ENCODE data around the gene PLEKHA1.

PLEKHA1 gene

DNA sequence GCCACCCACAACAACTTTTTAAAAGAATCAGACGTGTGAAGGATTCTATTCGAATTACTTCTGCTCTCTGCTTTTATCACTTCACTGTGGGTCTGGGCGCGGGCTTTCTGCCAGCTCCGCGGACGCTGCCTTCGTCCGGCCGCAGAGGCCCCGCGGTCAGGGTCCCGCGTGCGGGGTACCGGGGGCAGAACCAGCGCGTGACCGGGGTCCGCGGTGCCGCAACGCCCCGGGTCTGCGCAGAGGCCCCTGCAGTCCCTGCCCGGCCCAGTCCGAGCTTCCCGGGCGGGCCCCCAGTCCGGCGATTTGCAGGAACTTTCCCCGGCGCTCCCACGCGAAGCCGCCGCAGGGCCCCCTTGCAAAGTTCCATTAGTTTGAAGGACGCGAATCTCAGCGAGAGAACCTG lies 86.4 kb downstream of the PLEKHA1 start:
- H3K9ac ChIP-seq (ENCODE audit: low read depth, low read length, poor library complexity) = peak overlapping the region; percentile 10
- peak overlapping the region; percentile 39 for H2AK5ac ChIP-seq (ENCODE audit: low read depth, low read length)
- peaks cover 7 to 25% of the 10 kb centered on the region in 2 donors for H3K4me1 ChIP-seq (ENCODE audit: control insufficient read depth in 2 of 2, insufficient read depth in 1 of 2, low read depth in 1 of 2, low read length in 2 of 2)
- H4K8ac ChIP-seq (ENCODE audit: low read depth, low read length) = no peak overlapping the region
- no peak overlapping the region for H3K14ac ChIP-seq (ENCODE audit: low read length)
- H2BK15ac ChIP-seq (ENCODE audit: low read length) = no peak overlapping the region
- peak overlapping the region; percentile 67 for H3K18ac ChIP-seq (ENCODE audit: low read length)
- H3K36me3 ChIP-seq (replicated peaks in 1 of 2; ENCODE audit: control insufficient read depth in 2 of 2, insufficient read depth in 2 of 2, low read length in 2 of 2) = no peaks in the 10 kb centered on the region
- peaks cover 11 to 59% (median 14%) of the 10 kb centered on the region in 3 experiments for H3K27me3 ChIP-seq (ENCODE audit: control insufficient read depth in 3 of 3, insufficient read depth in 3 of 3, low read depth in 1 of 3, low read length in 3 of 3)
- H3K79me1 ChIP-seq (ENCODE audit: low read depth, low read length) = no peaks in the 10 kb centered on the region
- H3K9me3 ChIP-seq (replicated peaks in 1 of 2; ENCODE audit: control insufficient read depth in 2 of 2, insufficient read depth in 1 of 2, low read depth in 1 of 2, low read length in 2 of 2) = no peaks in the 10 kb centered on the region
- H3K4me3 ChIP-seq (ENCODE audit: low read length in 2 of 2) = peak overlapping the region; percentile 67 to 74
- H3K4me2 ChIP-seq (ENCODE audit: insufficient read depth, low read length, poor library complexity, severe bottlenecking) = peak overlapping the region; percentile 73
- no peak overlapping the region for H3K27ac ChIP-seq (replicated peaks; ENCODE audit: low read length)
- H3K4ac ChIP-seq (ENCODE audit: low read length) = no peak overlapping the region
- DNase-seq (ENCODE audit: low spot score) = no peak
- no peak overlapping the region for H2BK120ac ChIP-seq (ENCODE audit: low read depth, low read length)
- peak overlapping the region; percentile 98 for H2AFZ ChIP-seq (ENCODE audit: low read length)
- no peak overlapping the region for H2BK5ac ChIP-seq (ENCODE audit: low read length)
- WGBS, 2 donors (ENCODE audit: extremely low coverage in 2 of 2, insufficient read length in 2 of 2, insufficient replicate concordance in 1 of 2) = no CpG with 5 or more reads among the region's 40 CpGs
- no peak overlapping the region for H4K91ac ChIP-seq (ENCODE audit: low read depth, low read length, poor library complexity)
- H2BK12ac ChIP-seq (ENCODE audit: low read length) = no peak overlapping the region
- peak overlapping the region; percentile 53 for H3K23ac ChIP-seq (ENCODE audit: low read depth, low read length, poor library complexity)

DNA sequence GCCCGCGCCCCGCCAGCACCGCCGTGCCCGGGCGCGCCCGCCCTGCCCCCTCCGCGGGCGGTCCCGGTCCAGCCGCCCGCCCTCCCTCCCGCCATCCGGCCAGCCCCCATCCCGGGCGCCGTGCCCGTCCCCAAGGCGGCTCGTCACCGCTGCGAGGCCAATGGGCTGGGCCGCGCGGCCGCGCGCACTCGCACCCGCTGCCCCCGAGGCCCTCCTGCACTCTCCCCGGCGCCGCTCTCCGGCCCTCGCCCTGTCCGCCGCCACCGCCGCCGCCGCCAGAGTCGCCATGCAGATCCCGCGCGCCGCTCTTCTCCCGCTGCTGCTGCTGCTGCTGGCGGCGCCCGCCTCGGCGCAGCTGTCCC lies 86.8 kb downstream of the PLEKHA1 start, which contains the start of gene HTRA1:
TSS of gene HTRA1 (plus strand) at position 187 of the 362 bp plus-strand sequence. CDS start at position 287, 100 bp downstream.
- Histone ChIP-seq H2AFZ (ENCODE audit: low read length) (peak within 1 kb of the TSS; percentile 98), H3K4me3 (ENCODE audit: low read length in 2 of 2) (peak within 1 kb of the TSS; percentile 67 to 82), H3K18ac (ENCODE audit: low read length) (peak within 1 kb of the TSS; percentile 67), H3K14ac (ENCODE audit: low read length) (no peak within 1 kb of the TSS), H3K9me3 (replicated peaks in 1 of 2; ENCODE audit: control insufficient read depth in 2 of 2, insufficient read depth in 1 of 2, low read depth in 1 of 2, low read length in 2 of 2) (no peaks in the 10 kb centered on the region), H3K9ac (ENCODE audit: low read depth, low read length, poor library complexity) (peak within 1 kb of the TSS; percentile 89), H3K23ac (ENCODE audit: low read depth, low read length, poor library complexity) (peak within 1 kb of the TSS; percentile 53), H2BK120ac (ENCODE audit: low read depth, low read length) (no peak within 1 kb of the TSS), H4K91ac (ENCODE audit: low read depth, low read length, poor library complexity) (no peak within 1 kb of the TSS), H3K4ac (ENCODE audit: low read length) (no peak within 1 kb of the TSS), H3K27ac (replicated peaks; ENCODE audit: low read length) (no peak within 1 kb of the TSS), H2BK12ac (ENCODE audit: low read length) (no peak within 1 kb of the TSS), H4K8ac (ENCODE audit: low read depth, low read length) (no peak within 1 kb of the TSS), H2BK15ac (ENCODE audit: low read length) (no peak within 1 kb of the TSS), H3K79me1 (ENCODE audit: low read depth, low read length) (no peaks in the 10 kb centered on the region), H2AK5ac (ENCODE audit: low read depth, low read length) (peak within 1 kb of the TSS; percentile 79), H3K4me1 (ENCODE audit: control insufficient read depth in 2 of 2, insufficient read depth in 1 of 2, low read depth in 1 of 2, low read length in 2 of 2) (peaks cover 7 to 25% of the 10 kb centered on the region in 2 donors), H2BK5ac (ENCODE audit: low read length) (no peak within 1 kb of the TSS), H3K27me3 (ENCODE audit: control insufficient read depth in 3 of 3, insufficient read depth in 3 of 3, low read depth in 1 of 3, low read length in 3 of 3) (peaks cover 11 to 59% (median 14%) of the 10 kb centered on the region in 3 experiments), H3K4me2 (ENCODE audit: insufficient read depth, low read length, poor library complexity, severe bottlenecking) (peak within 1 kb of the TSS; percentile 99), H3K36me3 (replicated peaks in 1 of 2; ENCODE audit: control insufficient read depth in 2 of 2, insufficient read depth in 2 of 2, low read length in 2 of 2) (no peaks in the 10 kb centered on the region)
- peak; percentile 43 for DNase-seq (ENCODE audit: low spot score)
- WGBS, 2 donors (ENCODE audit: extremely low coverage in 2 of 2, insufficient read length in 2 of 2, insufficient replicate concordance in 1 of 2) = no CpG with 5 or more reads among the region's 56 CpGs

GRCh38 chr10:122461729-122462532 lies 87.4 kb downstream of the PLEKHA1 start:
- peak overlapping the region; percentile 79 for H2AK5ac ChIP-seq (ENCODE audit: low read depth, low read length)
- no peak overlapping the region for H3K4ac ChIP-seq (ENCODE audit: low read length)
- H3K27ac ChIP-seq (replicated peaks; ENCODE audit: low read length) = no peak overlapping the region
- peaks cover 7 to 23% of the 10 kb centered on the region in 2 donors for H3K4me1 ChIP-seq (ENCODE audit: control insufficient read depth in 2 of 2, insufficient read depth in 1 of 2, low read depth in 1 of 2, low read length in 2 of 2)
- no peak overlapping the region for H2BK15ac ChIP-seq (ENCODE audit: low read length)
- peak overlapping the region; percentile 29 for H3K18ac ChIP-seq (ENCODE audit: low read length)
- H4K8ac ChIP-seq (ENCODE audit: low read depth, low read length) = no peak overlapping the region
- peak overlapping the region; percentile 98 for H2AFZ ChIP-seq (ENCODE audit: low read length)
- H3K14ac ChIP-seq (ENCODE audit: low read length) = no peak overlapping the region
- H2BK12ac ChIP-seq (ENCODE audit: low read length) = no peak overlapping the region
- no peak overlapping the region for H4K91ac ChIP-seq (ENCODE audit: low read depth, low read length, poor library complexity)
- peak overlapping the region; percentile 67 to 82 for H3K4me3 ChIP-seq (ENCODE audit: low read length in 2 of 2)
- H3K9ac ChIP-seq (ENCODE audit: low read depth, low read length, poor library complexity) = peak overlapping the region; percentile 89
- H2BK5ac ChIP-seq (ENCODE audit: low read length) = no peak overlapping the region
- DNase-seq (ENCODE audit: low spot score) = no peak
- no peaks in the 10 kb centered on the region for H3K36me3 ChIP-seq (replicated peaks in 1 of 2; ENCODE audit: control insufficient read depth in 2 of 2, insufficient read depth in 2 of 2, low read length in 2 of 2)
- H3K79me1 ChIP-seq (ENCODE audit: low read depth, low read length) = no peaks in the 10 kb centered on the region
- no CpG with 5 or more reads among the region's 95 CpGs for WGBS, 2 donors (ENCODE audit: extremely low coverage in 2 of 2, insufficient read length in 2 of 2, insufficient replicate concordance in 1 of 2)
- H3K27me3 ChIP-seq (ENCODE audit: control insufficient read depth in 3 of 3, insufficient read depth in 3 of 3, low read depth in 1 of 3, low read length in 3 of 3) = peaks cover 11 to 59% (median 14%) of the 10 kb centered on the region in 3 experiments
- peak overlapping the region; percentile 22 for H3K23ac ChIP-seq (ENCODE audit: low read depth, low read length, poor library complexity)
- peak overlapping the region; percentile 99 for H3K4me2 ChIP-seq (ENCODE audit: insufficient read depth, low read length, poor library complexity, severe bottlenecking)
- no peaks in the 10 kb centered on the region for H3K9me3 ChIP-seq (replicated peaks in 1 of 2; ENCODE audit: control insufficient read depth in 2 of 2, insufficient read depth in 1 of 2, low read depth in 1 of 2, low read length in 2 of 2)
- no peak overlapping the region for H2BK120ac ChIP-seq (ENCODE audit: low read depth, low read length)

All from neuronal stem cell (in vitro differentiated cells).